ENCODE data around the gene FGD6.

FGD6 gene

DNA sequence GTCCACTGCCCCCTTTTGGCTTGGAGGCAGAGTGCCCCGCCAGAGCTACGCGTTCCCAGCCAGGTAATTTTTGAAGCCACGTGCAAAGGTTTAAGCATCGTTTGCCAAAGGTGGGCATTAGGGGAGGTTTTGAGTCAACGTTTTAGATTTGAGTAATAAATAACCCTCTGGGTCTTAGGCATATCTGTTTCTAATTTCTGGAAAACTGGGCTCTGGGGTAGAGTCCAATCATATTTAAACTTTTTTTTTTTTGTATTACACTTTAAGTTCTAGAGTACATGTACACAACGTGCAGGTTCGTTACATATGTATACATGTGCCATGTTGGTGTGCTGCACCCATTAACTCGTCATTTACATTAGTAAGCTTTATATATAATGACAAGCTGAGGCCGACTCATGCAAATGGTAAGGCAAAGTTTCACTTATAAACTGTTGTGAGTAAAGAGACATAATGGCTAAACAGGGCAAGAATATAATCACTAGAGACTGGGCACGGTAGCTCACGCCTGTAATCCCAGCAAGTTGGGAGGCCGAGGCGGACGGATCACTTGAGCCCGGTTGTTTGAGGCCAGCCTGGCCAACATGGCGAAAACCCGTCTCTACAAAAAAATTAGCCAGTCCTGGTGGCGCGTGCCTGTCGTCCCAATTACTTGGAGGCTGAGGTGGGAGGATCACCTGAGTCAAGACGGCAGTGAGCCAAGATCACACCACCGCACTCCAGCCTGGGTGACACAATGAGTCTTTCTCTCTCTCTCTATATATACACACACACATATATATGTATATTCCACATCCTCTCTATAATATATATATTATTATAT lies 143.4 kb downstream of the FGD6 start:
- no peak for DNase-seq

DNA sequence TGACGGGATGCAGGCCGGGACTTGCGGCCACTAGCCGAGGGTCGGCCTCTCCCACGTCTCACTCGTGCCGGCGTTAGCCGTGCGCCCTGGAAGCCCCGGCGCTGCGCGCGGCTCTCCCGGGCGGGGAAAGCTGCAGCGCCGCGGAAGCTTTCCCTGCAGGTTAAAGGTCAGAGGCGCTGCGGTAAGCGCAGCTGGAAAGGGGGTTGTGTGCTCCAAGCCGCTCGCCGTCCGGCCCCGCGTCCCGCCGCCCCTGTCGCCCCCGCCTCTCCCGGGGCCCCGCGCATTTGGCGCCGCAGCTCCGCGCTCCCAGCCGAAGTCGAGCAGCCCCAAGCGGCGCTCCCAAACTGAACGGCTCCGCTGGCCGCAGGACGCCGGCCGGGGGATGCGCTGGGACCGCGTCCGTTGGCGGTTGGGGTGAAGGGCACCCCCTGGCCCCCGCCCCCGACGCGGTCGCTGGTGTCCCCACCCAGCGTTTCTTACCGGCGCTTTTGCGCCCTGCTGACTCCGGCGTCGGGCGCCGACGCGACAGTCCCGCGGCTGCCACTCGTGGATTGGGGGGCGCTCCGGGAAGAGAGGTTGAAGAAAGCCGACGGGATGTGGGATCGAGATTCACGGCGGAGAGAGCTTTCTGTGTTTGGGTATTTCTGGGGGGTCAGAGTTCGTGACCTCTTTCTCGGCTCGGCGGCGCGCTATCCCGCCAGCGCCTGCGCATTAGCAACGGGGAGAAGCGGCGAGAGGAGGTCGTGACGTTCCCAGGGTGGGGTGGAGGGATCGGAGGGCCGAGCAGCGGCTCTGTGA lies 144.2 kb downstream of the FGD6 start, which contains the start of gene NR2C1:
Gene NR2C1, minus strand, starts transcription at position 719 of the 798 bp plus-strand sequence. CDS start 6,234 bp downstream, outside the sequence.
- peak; percentile 86 for DNase-seq

DNA sequence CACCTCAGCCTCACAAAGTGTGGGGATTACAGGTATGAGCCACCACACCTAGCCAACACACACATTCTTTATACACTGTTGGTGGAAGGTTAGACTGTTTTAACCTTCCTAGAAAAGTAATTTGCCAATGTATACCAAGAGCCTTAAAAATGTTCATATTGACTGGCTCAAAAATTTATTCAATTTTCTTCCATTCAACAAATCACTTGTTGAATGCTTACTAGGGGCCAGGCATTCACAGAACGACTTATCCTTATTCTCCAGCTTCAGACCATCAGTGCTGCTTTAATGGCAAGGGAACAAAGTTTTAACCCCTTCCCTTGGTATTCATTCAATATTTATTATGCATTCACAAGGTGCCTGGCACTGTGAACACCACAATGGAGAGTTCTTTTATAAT lies 146.9 kb downstream of the FGD6 start:
- no peak for DNase-seq

DNA sequence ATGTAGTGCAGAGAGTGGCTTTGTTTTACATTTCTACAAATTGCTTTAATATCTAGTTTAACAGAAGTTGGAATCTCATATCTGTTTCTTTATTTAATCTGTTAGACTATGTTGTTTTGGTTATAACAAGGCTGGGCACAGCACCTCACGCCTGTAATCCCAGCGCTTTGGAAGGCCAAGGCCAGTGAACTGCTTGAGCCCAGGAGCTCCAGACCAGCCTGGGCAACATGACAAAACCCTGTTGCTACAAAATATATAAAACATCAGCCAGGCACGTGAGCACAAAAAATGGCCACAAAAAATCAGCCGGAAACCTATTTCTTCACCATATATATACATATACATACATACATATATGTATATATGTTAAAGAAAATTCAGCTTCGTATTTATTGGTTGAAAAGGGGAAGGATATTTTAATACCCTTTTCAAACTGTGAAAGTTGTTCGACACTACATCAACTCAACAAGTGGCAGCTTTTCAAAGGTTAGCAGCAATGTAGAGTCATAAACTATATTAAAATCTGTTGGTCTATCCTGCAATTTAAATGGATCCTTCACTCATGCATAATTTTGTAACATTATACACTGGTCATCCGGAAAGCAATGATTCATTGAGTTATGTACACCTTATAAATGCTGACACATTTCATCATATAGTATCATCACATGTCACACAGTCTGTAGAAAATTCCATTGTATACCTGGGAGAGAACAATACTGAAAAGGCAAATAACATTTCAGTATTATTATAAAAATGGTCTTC lies 151.0 kb downstream of the FGD6 start:
- DNase-seq, result no peak

DNA sequence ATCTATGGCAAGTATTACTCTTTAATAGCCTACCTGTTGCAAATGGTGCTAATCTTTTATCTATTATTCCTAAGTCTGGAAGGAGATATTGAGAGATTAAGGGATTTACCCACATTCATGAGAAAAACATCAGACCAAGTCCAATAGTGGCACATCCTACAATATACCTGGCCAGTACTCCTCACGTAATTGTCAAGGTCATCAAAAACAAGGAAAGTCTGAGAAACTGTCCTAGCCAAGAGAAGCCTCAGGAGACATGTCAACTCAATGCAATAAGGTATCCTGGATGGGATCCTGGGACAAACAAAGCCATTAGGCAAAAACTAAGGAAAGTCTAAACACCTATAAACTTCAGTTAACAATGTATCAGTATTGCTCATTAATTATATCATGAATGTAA lies 156.3 kb downstream of the FGD6 start:
- no peak for DNase-seq

DNA sequence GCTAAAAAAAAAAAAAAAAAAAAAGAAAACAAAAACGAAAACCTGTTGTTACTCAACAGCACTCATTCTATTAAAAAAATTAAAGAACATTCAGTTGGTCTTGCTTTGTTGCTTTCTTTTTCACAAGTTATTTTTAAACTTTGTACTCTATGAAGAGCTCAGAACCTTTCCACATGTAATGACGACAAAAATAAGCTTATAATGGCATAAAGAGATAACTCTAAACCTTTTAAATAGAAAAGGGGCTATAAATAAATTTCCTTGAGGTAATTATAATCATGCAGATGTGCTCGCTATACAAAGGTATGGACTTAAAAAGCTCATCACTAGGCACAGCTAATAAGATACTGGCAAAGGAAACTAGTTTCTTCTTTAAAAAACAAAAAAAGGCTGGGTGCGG lies 157.3 kb downstream of the FGD6 start:
- DNase-seq, result no peak

DNA sequence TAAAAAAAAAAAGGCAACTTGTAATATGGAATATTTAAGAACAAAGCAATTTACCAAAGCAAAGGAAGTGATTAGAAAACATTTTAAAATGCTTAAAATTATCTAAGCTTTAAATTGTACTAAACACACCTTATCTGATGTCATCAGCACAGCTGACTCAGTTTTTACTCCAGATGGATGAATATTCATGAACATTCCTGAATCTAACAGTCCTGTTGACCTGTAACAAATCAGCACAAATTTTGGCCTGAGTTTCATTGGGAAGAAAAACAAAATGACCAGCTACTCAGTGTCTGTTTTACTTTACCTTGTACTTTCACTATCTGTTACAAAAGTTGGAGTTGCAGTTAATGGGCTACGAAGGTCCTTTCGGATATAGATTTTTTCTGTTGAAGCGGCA lies 159.8 kb downstream of the FGD6 start:
- no peak for DNase-seq

DNA sequence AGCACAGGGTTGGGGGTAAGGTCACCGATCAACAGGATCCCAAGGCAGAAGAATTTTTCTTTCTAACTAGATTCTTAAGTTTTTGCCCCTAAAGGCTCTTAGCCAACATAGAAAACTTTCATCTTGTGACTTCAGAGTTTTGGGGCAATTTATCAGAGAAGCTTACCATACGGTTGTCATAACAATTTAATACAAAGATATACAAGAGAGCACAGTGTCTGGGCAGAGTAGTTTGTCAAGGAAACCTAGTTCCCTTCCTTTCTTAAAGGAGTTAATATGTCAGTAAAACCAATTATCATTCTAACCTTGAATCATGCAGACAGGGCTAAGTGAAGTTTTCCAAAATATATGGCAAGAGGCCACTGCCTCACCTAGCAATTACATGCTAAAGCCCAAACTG lies 162.2 kb downstream of the FGD6 start:
- DNase-seq, result no peak

DNA sequence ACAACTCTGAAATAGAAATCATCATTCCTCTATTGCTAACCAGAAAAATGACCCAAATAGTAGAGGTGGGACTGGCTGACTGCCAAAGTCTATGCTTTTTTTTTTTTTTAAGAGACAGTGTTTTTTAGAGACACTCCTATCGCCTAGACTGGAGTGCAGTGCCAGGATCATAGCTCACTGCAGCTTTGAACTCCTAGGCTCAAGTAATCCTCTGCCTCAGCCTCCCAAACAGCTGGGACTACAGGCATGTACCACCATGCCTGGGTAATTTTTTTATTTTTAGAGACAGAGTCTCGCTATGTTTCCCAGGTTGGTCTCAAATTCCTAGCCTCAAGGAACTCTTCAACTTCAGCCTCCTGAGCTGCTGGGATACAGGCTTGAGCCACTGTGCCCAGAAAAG lies 163.1 kb downstream of the FGD6 start:
- no peak for DNase-seq

DNA sequence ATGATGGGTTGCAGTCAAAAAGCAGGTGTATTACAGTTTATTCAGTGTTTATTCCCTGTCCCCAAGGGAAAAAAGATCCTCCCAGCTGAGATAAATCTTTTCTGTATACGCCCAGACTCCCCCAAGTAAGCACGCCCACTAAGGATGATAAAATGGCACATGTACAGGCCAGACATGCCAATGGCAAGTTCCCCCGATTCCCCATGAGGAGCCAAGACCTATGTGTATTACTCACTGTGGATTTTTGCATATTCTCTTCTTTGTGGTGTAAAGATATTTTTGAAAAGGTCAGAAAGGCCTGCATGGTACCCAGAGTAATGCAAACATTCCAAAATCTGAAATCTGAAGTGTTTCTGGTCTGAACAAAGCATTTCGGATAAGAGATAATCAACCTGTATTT lies 166.0 kb downstream of the FGD6 start:
- DNase-seq, result no peak

DNA sequence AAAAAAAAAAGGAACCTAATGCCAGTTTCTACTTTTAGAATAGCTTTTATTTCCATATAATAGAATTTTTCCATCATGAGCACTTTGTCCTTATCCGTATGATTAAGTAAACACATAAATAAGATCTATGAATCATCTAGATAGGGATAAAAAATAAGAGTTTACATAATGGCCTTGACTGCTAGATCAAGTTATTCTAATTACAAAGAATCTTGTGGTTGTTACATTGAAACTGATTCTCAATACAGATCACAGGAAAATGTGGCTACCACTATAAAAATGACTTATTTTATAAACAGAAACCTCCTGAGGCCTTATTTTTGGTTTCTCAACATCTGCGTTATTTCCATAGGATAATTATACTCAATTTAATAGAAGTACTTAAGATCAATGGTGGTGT lies 179.4 kb downstream of the FGD6 start:
- no peak for DNase-seq

DNA sequence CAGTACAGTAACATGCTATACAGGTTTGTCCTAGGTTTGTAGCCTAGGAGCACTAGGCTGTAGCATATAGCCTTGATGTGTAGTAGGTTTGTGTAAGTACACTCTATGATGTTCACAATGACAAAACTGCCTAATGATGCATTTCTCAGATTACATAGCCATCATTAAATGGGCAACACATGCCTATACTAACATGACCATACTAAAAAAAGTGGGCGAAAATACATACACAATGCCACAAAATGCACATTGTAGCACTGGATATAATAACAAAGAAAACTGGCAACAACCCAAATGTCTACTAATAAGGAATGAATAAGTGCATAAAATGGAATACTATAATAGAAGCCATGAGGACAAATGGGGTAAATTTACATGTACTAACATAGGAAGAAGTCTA lies 182.5 kb downstream of the FGD6 start:
- DNase-seq, result no peak
